GM18517 (cell line): ENCODE data around the gene SVBP.

ENCODE experiments used
- ATAC-seq: cut with Tn5 transposase; IDR thresholded peaks from one replicate; pipeline ENCODE4 v1.9.1; 2021; ENCODE audit warnings: mild to moderate bottlenecking, moderate library complexity; ENCODE audit not compliant: unreplicated experiment

Gene SVBP

DNA sequence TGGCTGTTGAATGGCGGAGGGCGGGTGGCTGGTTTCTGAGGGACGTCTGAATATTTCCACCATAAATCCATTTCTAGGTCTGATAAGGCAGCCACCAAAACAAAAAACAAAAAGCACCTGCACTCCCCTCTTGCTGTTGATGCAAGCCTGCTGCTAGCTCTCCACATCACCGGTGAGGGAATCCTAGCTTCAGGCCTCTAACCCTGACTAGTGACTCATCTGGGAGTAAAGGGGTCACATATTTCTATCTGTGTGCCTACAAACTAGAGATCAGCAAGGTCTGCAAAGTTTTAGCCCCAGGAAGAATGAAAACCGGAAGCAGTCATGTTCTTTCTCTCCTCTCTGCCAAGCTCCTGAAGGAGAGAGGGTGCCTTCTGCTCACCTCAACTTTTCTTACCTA lies 10.6 kb downstream of the SVBP start:
- no peak for ATAC-seq

DNA sequence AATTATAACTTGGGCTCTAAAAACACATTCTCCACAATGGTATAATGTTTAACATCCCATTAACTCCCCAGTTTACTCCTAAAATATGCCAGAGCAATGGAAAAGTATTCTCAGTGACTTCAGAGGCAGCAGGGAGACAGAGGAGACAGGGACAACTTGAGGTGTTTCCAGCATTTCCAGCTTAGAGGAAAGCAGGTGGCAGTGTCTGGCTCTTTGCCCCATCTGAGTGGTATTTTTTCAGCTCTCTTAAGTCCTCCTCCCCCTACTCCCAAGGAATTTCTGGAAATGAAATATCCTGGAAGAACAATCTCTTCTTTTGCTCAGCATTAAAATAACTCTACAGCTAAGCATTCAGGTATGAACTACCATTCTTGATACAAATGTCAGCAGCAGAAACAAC lies 11.0 kb downstream of the SVBP start:
- ATAC-seq: no peak

DNA sequence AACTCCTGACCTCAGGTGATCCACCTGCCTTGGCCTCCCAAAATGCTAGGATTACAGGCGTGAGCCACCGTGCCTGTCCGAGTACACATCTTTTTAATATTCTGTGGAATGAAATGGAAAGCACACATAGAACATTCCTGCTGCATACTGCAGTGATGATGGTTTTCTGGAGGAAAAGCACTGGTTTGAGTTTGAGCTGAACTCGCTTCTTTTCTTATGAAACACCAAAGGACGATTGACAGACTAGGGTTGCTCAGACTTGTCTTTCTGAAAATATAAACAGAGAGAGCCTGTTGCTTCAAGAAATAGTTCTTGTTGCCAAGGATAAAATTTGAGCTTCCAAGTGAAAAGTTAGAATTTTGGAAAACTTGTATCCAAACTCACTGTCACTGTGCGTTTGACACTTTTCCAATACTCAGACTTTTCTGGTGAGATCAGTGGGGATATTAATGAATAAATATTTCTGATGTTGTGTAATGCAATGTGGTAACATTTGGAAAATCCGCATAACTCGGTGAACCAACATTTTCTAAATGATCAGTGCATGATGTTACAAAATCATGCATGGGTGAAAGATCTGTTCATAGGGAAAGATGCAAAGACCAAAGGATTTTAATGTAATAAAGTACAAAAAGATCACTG lies 15.2 kb downstream of the SVBP start:
- no peak for ATAC-seq

DNA sequence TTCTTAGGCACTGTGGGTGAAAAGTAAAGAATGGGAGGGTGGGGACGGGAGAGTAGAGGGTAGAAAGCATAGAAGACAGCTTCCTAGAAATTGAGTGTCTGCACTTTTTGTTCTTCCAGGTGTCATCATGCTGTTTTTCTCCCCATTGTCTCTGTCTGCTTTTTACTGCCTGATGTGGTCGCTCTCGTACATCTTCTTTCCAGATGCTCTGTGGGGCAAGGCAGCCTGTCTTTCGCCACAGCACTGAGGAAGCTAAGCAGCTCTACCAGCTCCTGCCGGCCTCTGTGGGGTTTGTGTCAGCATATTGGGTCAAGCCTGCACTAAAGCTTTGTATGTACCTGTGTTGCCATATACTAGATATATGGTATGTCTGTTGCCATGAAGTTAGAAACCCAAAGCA lies 19.2 kb downstream of the SVBP start:
- no peak for ATAC-seq

DNA sequence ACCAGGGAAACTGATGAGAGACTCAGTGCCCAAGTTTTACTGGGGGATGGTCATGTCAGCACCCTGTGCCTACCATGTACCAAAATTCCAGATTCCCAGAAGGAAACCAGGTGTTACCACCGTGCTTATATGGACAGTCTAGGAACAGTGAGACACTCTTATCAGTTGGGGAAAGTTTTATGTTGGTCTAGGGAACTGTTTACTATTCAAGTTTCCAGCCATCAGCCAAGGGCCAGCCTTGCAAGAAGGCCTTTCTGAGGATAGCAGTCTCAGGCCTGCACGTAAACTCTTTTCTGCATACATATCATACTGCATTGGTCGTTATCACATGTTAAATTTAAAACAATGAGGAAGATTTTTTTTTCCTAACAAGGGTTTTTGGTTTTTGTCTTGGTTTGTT lies 19.8 kb downstream of the SVBP start:
- ATAC-seq: no peak

DNA sequence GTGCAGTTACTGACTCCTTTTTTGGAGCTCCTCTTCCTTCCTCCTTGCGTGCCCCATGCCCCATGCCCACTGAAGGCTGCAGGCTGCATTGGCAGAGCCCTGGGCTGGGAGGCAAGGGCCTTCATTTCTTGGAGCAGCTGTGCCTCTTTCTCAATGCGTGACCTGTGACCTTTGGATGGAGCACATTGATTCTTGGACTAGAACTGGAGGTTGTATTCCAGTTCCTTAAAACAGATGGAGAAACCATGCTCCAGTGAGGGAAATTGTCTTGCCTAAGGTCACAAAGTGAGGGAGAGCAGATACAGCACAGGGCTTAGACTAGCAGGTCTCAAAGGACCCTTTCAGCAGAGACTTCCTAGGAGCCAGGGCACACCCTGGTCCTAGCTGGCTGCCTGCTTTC lies 23.4 kb downstream of the SVBP start:
- ATAC-seq: no peak

DNA sequence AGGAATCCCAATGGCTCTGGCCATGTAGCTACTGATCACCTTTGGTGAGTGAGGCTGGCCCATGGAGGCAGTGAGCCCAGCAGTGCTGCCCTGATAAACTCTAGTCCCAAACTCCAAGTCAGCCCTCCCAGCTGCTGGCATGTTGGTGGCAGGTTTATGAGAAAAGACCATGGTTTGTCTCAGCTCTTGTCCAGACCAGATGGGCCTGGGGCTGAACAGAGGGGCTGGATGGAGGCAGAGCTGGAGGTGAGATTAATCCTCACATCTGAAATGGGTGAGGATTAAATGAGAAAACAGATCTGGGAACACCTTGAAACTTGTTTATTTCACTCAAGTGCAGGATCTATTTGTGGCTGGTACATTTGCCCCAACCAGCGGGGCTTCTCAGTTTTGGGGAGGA lies 29.2 kb downstream of the SVBP start:
- no peak for ATAC-seq

DNA sequence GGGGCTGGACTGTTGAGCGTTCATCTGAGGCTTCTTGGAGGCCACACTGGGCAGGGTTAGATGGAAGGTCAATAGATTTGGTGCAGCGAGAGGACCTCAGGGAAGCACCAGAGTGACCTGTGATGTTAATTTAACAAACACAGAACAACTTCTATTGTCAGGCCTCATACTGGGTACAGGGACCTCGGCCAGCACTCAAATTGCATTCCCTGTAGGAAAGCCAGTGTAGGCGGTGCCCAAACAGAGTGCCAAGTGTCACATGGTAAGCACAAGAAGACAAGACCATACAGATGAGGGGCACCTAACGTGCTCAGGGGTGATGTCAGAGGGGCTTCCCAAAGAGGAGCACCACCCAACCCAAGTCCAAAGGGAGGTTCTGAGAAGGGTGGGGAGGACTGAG lies 31.1 kb downstream of the SVBP start:
- ATAC-seq: no peak

DNA sequence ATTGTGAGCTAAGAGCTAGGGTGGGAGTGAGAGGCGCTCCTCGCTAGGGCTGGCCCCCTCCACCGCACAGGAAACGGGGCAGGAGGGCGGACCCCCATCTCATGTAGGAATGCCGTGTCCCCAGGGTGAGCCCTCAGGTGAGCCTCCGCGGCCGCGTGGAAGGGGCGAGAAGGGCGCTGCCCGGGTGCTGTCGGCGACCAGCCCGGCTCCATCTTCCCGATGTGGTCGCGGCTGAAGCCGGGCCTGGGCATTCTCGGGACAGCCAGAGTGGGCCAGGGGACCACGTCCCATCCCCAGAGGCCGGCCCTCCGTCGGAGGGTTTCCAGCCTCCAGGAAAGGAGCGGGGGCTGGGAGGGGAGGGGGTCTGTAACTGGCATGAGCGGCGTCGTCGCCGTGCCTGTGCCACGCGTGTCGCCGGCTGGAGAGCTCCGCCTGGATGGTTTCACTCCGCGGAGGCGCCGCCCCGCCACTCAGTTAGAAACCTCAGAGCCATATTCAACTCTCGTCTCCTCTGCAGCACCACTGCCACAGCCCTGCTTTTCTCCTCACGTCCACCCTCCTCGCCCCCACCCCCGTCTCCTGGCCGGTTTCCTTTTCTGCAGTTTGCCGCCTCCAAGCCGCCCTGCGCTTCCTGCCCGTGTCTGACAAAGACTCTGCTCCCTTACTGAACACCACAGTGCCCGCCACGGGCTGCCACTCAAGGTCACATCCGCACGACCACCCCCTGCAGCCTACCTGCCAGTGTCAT lies 32.1 kb downstream of the SVBP start, which contains the start of gene TMEM269:
TMEM269 (plus strand) TSS at position 46 of the 748 bp plus-strand sequence. CDS start 4,903 bp downstream, outside the sequence.
- no peak for ATAC-seq

DNA sequence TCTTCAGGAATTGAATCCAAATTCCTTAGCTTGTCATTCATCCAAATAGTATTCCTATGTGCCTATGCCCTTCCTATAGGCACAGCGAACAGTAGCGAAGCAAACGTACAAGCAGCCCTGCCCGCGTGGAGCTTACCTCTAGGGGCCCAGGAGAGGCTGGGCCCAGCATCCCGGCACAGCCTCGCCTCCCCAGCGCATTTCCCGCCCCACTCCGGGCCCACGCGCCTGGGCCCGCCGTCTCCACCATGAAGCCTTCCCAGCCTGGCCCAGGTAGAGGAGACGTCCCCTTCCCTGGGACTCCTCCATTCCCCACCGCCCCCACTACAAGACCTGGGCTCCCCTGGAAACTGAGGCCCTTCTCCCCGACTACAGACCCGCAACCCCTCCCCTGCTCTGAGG lies 32.7 kb downstream of the SVBP start:
- no peak for ATAC-seq

DNA sequence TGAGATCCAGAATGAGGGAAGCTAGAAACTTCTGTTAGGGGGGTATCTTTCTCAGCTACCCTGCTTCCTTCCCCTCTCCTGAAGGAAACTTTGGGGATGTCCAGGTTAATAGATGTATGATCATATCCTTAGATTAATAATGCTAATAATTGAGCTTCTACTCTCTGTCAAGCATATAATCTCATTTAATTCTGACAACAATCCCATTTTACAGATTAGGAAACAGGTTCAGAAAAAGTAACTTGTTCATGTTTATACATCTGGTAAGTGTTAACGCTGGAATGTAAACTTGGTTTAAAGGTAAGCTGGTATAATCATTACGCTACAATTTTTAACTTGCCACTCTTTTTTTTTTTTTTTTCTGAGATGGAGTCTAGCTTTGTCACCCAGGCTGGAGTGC lies 34.1 kb downstream of the SVBP start:
- no peak for ATAC-seq

DNA sequence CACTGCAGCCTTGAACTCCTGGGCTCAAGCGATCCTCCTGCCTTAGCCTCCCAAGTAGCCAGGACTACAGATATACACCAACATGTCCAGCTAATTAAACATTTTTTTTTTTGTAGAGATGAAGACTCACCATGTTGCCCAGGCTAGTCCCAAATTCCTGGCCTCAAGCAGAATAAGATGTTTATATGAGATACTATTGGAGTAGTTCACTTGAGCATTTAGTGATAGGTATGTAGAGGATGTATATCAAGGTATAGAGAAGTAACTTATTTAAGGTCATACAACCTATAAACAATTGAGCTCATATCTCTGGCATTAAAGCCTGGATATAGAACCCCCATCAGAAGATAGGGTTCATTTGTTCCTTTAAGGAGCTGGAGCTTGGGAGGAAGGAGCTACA lies 37.0 kb downstream of the SVBP start:
- ATAC-seq: no peak

DNA sequence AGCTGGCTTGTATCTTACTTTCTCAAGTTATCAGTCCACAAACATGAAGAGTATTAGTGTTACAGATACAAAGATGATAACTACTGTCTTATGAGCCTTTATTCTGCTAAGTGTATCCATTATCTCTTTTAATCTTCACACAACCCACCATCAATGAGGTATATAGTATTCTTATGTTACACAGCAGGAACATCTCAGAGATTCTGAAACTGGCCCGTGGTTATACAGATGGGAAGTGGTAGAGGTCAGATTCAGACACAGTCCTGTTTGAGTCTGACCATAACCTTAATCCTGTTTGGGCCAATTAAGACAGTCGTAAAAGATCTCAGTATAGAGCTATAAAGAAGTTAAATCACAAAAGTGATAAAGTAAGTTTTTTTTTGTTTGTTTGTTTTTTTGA lies 37.5 kb downstream of the SVBP start:
- no peak for ATAC-seq

DNA sequence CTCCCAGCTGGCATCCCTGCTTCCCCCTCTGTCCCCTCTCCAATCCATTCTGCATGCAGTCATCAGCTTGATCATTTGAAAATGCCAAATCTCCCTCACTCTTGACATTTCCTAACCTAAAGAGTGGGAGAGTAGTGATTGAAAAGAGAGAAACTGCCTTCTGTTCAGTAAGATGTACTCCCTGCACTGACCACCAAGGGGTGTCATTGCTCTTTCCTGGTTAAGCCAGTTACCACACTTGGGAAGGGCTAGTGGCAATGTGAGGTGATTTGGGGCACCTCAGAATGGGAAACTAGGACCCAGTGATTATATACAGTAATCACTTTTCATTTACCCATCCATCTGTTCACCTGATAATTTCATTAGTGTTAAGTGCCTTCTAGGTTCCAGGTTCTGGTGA lies 39.3 kb downstream of the SVBP start:
- ATAC-seq: no peak

DNA sequence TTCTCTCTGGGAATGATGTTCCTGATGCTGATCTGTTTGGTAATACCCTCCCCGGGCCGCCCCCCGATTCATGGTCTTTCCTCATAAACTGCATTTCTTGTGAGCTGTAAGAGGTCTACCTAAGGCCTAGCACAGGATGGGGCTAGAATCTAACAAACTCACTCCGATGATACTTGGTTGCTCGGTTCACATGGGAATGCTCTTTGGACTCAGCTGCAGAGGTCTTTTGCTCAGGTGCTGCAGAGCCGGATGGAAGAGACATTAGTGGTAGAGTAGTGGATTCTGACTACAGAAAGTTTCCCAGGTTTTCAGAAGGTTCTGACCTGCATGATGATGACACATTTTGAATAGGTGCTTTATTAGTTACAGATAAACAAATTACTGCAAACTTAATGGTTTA lies 40.7 kb downstream of the SVBP start:
- ATAC-seq: no peak

DNA sequence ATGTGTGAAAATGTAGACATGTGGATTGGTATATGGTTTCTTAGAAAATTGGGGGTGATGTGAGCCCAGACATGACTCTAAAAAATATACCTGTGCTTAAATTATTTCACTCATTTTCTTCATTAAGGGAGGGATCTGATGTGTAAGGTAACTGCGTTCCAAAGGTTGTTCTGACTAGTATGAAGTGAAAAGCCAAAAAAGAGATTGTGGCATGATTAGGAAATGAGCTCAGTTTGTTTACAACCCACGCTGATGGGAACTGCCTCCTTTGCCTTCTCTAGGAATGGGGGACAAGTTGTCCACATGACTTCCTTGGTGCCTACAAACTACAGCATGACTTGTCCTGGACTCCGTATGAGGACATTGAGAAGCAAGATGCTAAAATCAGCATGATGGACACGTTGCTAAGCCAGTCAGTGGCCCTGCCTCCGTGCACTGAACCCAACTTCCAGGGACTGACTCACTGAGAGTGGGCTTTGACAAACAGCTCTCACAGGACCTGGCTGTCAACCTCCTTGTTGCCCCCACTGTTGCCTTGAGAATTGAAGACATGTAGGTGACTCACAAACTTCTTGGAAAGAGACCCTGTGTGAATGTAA lies 42.2 kb downstream of the SVBP start:
- no peak for ATAC-seq

DNA sequence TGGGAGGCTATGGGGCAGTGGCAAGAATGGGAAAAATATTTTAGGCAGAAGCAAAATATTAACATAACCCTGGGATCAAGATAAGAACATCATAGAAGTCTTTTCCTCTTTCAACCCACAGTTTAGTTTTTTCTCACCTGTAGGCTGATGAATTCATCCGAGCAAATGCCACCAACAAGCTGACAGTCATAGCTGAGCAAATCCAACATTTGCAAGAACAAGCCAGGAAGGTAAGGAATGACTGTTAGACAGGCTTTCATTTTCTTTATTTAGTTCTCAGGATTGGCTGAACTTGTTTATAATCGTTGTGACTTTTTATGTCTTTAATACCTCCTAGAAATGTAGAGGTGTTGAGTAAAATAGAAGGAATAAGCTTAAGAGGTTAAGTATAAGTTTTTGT lies 43.8 kb downstream of the SVBP start:
- ATAC-seq: no peak

DNA sequence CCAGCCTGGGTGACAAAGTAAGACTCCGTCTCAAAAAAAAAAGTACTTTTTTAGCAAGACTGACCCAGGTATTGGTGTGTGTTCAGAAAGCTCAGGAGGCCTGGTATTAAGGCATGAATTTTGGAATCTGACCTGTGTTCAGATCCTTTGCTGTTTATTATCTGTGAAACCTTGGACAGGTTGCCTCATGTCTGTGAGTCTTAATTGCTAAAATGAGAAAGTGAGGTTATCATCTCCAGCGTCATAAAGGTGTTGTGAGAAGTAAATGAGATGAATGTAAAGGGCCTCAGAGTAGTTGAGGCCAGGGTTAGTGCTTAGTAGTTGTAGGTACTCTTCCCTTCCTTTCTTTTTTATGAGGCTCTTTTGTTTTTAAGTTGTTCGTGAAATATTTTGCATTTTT lies 47.4 kb downstream of the SVBP start:
- no peak for ATAC-seq

DNA sequence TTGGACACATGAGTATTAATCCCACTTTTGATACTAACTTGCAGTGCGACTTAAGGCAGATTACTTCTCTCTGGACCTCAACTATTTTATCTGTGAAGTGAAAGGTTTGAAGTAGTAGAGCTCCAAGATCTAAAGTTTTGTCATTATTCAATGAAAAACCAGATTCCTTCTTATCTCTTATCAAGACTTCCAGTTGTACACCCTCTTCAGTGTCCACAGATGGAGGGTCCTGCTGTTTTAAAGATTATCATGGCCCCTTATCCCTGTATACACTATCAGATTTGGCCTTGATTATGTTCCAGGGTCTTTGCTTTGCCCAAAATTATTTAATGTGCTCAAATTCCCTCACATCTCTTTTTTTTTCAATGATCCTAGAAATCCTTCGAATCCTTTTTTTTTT lies 49.0 kb downstream of the SVBP start:
- ATAC-seq: no peak

DNA sequence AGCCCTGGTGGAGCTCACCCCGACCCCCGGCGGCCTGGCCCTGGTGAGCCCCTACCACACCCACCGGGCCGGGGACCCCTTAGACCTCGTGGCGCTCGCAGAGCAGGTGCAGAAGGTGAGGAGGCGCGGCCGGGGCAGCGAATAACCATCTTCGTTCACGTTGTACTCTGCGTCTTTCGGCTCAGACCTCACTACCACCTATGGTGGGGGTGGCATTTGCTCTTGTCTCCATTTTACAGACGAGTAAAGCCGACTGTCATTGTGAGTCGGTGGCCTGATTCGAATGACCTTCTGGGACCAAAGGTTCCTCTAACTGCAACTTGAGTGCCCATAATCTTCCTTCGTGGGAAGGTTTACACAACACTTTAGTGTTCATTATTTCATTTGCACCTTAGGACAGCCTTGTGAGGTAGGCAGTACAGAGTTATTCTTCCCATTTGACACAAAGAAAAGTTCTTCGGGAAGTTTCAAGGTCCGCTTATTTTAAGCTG lies 49.6 kb downstream of the SVBP start:
- ATAC-seq: peak; percentile 27

DNA sequence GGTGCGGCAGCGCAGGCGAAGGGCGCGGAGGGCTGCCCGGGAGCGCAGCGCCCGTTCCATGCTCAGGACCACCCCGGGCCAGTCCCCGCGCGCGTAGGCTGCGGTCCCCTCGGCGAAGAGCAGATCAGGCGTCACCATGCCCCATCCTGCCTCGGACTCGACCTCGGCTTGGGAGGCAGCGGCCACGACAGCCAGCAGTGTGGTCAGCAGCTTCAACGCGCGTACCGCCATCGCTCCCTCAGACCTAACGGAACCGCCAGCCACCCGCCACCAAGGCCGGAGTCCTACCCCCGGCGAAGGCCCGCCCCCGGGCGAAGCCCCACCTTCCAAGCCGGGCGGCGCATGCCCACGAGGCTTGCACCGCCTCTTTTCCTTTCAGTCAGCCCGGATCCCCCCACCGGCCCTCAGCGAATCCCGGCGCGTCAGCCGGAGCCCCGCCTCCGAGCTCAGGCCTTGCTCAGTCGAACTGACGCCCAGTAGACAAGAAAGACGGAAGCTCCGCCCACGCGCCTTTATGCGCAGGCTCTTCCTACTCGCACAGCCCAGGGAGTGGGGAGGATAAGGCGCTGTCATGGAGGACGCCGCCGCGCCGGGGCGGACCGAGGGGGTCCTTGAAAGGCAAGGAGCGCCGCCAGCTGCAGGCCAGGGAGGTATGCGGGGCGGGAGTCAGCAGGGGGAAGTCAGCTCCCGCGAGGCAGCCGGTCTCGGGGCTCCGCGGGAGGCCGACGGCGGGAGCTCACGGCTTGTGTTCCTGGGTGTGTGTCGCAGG lies 50.3 kb downstream of the SVBP start, which contains the start of the genes C1orf50 and P3H1:
C1orf50 (plus strand) TSS at position 509 of the 769 bp plus-strand sequence; CDS start at position 572, 63 bp downstream.
P3H1 (minus strand) TSS at position 288 of the 769 bp plus-strand sequence; CDS start at position 231, 57 bp downstream.
- peak; percentile 90 for ATAC-seq
